Fibroblast of villous mesenchyme (primary cell): ENCODE data around the gene SSPN. TPM values are rescaled to one million over a fixed set of nuclear protein-coding genes. Genes with fewer than 3 reads are reported as not detected.
A peak's percentile ranks its signal among the peaks of the same experiment; 100 is the strongest.

Experiments
- DNase-seq: peaks from one replicate; pipeline ENCODE4 v3.0.0-alpha.2; 2010; ENCODE audit warnings: low read depth
- H3K4me3 ChIP-seq: 2 replicates; pipeline ENCODE4 v1.5.1; 2011; ENCODE audit warnings: low read depth, mild to moderate bottlenecking, low read length
- total RNA-seq: library from RNA; depleted of rRNA; stranded (reverse); fragments of >200 nt; gene quantifications from 2 replicates; pipeline ENCODE4 v1.2.3, GENCODE V29; 2012
- TF ChIP-seq, protein P1 (sequence below): IDR thresholded peaks from 2 replicates; pipeline ENCODE4 v1.5.1; 2012; ENCODE audit warnings: low read depth, mild to moderate bottlenecking, low read length; ENCODE audit not compliant: insufficient read depth

Gene SSPN
- total RNA-seq, 1 donor, result 22.0 TPM

DNA sequence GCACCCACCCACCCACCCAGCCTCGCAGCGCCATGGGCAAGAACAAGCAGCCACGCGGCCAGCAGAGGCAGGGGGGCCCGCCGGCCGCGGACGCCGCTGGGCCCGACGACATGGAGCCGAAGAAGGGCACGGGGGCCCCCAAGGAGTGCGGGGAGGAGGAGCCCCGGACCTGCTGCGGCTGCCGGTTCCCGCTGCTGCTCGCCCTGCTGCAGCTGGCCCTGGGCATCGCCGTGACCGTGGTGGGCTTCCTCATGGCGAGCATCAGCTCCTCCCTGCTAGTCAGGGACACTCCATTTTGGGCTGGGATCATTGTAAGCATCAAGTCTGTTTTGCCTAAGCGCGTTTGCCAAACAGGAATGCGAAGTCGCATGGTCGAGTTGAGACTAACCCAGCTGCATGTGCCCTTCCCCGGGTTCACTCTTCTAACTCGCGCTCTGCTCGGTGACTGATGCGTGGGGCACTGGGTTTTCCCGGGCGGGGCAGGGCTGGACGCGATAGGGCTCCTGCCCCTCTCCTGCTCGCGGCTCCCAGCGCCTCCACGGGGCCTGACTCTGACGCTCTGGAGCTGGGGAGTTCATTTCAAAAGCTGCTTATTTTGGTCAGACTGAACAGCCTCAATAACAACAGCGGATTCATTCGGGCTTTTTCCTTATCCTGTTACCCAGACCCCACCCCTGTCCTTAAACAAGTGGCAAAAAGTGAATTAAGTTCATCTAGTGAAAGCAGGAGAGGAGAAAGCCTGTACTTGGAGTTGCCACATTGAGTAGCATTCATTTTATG is 458 bp downstream of the SSPN start:
- peak; percentile 37 for DNase-seq
- peak overlapping the region; percentile 61 for H3K4me3 ChIP-seq
- TF ChIP-seq, protein P1, sequence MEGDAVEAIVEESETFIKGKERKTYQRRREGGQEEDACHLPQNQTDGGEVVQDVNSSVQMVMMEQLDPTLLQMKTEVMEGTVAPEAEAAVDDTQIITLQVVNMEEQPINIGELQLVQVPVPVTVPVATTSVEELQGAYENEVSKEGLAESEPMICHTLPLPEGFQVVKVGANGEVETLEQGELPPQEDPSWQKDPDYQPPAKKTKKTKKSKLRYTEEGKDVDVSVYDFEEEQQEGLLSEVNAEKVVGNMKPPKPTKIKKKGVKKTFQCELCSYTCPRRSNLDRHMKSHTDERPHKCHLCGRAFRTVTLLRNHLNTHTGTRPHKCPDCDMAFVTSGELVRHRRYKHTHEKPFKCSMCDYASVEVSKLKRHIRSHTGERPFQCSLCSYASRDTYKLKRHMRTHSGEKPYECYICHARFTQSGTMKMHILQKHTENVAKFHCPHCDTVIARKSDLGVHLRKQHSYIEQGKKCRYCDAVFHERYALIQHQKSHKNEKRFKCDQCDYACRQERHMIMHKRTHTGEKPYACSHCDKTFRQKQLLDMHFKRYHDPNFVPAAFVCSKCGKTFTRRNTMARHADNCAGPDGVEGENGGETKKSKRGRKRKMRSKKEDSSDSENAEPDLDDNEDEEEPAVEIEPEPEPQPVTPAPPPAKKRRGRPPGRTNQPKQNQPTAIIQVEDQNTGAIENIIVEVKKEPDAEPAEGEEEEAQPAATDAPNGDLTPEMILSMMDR, result no peak

DNA sequence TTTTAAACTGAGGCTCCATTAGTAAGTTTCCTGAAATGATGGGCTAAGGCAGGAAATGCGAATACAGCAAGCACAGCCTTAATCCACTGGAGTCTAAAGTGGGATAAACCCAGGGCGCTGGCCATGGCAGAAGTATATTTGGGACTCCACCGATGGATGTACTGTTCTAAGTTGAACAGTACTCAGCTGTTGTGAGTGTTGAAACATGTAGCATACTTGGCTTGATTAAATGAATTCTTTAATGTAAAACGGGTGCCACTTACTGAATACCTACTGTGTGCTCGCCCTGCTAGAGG is 996 bp downstream of the SSPN start:
- TF ChIP-seq, protein P1, result no peak

DNA sequence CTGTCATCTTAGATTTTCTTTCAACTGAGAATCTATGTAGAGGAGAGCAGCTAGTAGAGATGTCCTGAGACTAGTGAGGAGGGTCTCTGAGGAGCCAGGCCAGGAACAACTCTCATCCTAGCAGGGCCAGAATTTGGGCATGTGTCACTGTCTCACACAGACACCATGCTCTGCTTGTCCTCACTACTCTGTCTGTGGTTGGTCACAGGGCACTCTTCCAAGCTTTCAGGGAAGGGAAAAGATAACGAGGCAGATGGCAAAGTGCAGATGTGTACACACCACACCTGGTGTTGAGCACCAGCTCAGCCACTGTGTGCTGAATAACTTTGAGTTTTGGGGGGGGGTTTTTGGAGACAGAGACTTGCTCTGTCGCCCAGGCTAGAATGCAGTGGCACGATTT is 2.5 kb downstream of the SSPN start:
- H3K4me3 ChIP-seq, result no peak overlapping the region
- TF ChIP-seq, protein P1, result no peak
- DNase-seq, result no peak

More for the DNA sequence above, 996 bp downstream of the SSPN start:
- DNase-seq, result no peak
- peak overlapping the region; percentile 61 for H3K4me3 ChIP-seq

DNA sequence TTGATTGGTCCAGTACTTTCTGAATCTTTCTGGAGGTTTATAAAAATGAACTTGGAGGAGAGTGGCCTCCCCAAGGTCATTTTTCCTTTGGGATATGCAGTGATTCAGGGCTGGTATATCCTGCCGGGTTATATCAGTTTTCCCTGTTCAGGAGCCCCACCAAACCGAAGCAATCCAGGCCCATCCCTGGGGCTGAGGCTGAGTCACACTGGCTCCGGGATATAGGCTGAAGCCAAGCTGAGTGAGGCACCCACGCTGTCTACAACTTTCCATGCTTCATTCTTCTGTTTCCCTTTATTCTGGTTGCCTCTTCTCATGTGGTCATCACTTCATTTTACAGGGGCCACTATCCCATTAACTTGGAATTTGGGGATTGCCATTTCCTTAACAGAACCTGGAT is 3.4 kb downstream of the SSPN start:
- peak; percentile 19 for DNase-seq
- no peak overlapping the region for H3K4me3 ChIP-seq

DNA sequence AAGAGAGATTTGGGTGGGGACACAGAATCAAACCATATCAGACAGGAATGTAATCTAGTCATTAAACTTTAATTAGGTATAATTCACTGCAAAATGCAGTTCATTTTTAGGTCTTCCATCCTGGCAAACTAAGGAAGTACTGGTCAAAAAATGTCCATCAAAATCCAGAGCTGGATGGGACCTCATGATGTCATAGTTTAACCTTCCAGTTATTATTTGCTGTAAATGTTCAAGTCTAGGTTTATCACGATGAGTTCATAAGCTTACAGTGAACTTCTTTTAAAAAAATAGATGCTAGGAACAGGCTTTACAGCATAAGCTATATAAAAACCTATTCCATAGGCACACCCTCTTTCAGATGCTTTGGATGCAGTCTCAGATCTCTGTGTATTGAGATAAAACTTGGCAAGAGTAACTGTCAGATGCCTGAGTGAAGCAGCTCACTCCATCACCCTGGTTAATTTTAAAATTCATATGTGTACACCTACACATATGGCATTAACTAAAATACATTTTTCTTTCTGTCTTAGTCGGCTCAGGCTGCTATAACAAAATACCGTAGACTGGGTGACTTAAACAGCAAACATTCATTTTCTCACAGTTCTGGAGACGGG is 7.9 kb downstream of the SSPN start:
- no peak for DNase-seq
- TF ChIP-seq, protein P1, result no peak
- H3K4me3 ChIP-seq, result no peak overlapping the region

More for the DNA sequence above, 3.4 kb downstream of the SSPN start:
- TF ChIP-seq, protein P1, result no peak

DNA sequence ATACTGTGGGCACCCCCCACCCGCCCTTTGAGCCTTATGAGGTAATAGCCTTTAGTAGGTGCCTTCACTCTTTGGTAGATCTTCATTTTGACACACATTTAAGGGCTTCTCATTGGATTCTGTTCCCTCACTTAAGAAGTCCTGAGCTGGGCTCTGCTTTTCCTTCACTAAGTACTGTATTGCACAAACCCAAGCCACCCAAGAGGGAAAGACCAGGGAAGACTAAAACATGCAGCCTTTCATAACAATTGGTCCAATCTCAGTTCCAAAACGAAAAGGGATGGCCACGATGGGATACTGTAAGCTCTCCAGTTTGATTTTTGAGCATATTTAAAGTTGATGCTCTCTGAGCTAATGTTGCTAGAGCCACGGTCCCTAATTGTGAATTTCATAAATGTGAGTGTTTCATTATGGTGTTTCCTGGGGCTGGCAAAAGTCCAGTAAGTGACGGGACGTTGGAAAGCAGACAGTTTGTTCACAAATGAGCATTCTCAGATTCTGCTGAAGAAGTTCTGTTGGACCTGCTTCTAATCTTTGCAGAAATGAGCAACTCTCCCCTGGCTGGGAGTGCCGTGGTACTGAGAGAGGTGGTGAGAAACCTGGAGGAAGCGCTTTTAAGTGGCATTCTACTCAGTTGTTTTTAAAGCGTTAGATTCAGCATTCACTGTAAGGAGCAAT is 9.4 kb downstream of the SSPN start:
- TF ChIP-seq, protein P1, result no peak
- DNase-seq, result no peak
- no peak overlapping the region for H3K4me3 ChIP-seq
